HepG2 (cell line): ENCODE measurements around the gene MSMB. TPM values are rescaled to one million over a fixed set of nuclear protein-coding genes. Genes with fewer than 3 reads are reported as not detected.

Experiments
- ATAC-seq: fragments of 200-7000 bp; cut with Tn5 transposase; 3 replicates; pipeline ENCODE4 v1.9.1; 2020; ENCODE audit warnings: mild to moderate bottlenecking, moderate library complexity
- BruUV-seq: library from RNA; stranded (reverse); fragments of 400-500 nt; replicated peaks from 2 replicates; lab custom pipeline; 2021; lab: Mats Ljungman, UMichigan
- CTCF ChIA-PET: fragments of 300-600 bp; formaldehyde crosslinking; extraction: SDS; loops from one replicate; lab custom pipeline; 2021; ENCODE audit warnings: low total read pairs, inconsistent platforms, low intra/inter-chr PET ratio; lab: Yijun Ruan, JAX
- POLR2A ChIA-PET: fragments of 350-600 bp; sonication (Branson Sonifier 250); formaldehyde crosslinking; loops from one replicate; lab custom pipeline; 2020; ENCODE audit warnings: antibody characterized with exemption, inconsistent platforms; lab: Yijun Ruan, JAX
- DNase-seq: peaks from one replicate; pipeline ENCODE4 v3.0.0-alpha.2; 2015; ENCODE audit warnings: low spot score
- FAIRE-seq: peaks from 3 replicates; lab custom pipeline; 2011; peaks lifted over from hg19 to GRCh38; lab: Jason Lieb, UNC
- H2AFZ ChIP-seq: one replicate; pipeline ENCODE4 v1.6.1; 2011; ENCODE audit warnings: low read length, inconsistent platforms
- H3K27ac ChIP-seq: fragments of 300-600 bp; 3 replicates; pipeline ENCODE4 v1.8.0; 2011; ENCODE audit warnings: mixed run types, mild to moderate bottlenecking, mixed read lengths, low read length, inconsistent platforms; ENCODE audit not compliant: insufficient read depth; ENCODE audit errors: extremely low read length
- H3K27me3 ChIP-seq, 2 experiments: fragments of 200-600 bp in 1 of 2; 2 replicates in 1 of 2; 3 replicates in 1 of 2; pipeline versions ENCODE4 v1.6.0 to v1.8.0; 2011; ENCODE audit warnings: low read length in 2 of 2, mild to moderate bottlenecking in 2 of 2, moderate library complexity in 2 of 2, inconsistent platforms in 1 of 2; ENCODE audit not compliant: insufficient read depth in 2 of 2, control insufficient read depth in 1 of 2
- H3K36me3 ChIP-seq, 2 experiments: fragments of 200-600 bp in 1 of 2; replicated peaks in 1 of 2; 2 replicates in 1 of 2; 3 replicates in 1 of 2; pipeline versions ENCODE4 v1.5.1 to v1.8.0; 2011; ENCODE audit warnings: low read length in 2 of 2, inconsistent platforms in 1 of 2; ENCODE audit not compliant: insufficient read depth in 2 of 2, control insufficient read depth in 1 of 2
- H3K4me1 ChIP-seq: 2 replicates; pipeline ENCODE4 v1.5.1; 2012; ENCODE audit warnings: low read length, inconsistent platforms; ENCODE audit not compliant: insufficient read depth
- H3K4me2 ChIP-seq: 2 replicates; pipeline ENCODE4 v1.6.0; 2011; ENCODE audit warnings: low read depth, low read length, inconsistent platforms
- H3K4me3 ChIP-seq, 3 experiments: fragments of 200-600 bp in 1 of 3; sonication (generic), shearing (Covaris generic) in 1 of 3; replicated peaks in 1 of 3; 2 replicates each; pipeline ENCODE4 v1.5.1; 2011 to 2016; ENCODE audit warnings: low read length in 3 of 3, inconsistent platforms in 2 of 3, low read depth in 2 of 3, mild to moderate bottlenecking in 2 of 3, control low read depth in 1 of 3, mixed read lengths in 1 of 3; ENCODE audit not compliant: insufficient read depth in 1 of 3
- H3K79me2 ChIP-seq: one replicate; pipeline ENCODE4 v1.6.1; 2011; ENCODE audit warnings: low read length, inconsistent platforms; ENCODE audit not compliant: insufficient read depth
- H3K9ac ChIP-seq: 2 replicates; pipeline ENCODE4 v1.6.0; 2011; ENCODE audit warnings: mild to moderate bottlenecking, low read depth, low read length, inconsistent platforms; ENCODE audit not compliant: insufficient read depth
- H3K9me3 ChIP-seq: 2 replicates; pipeline ENCODE4 v1.5.1; 2012; ENCODE audit warnings: mild to moderate bottlenecking, low read length
- H4K20me1 ChIP-seq: 2 replicates; pipeline ENCODE4 v1.6.0; 2011; ENCODE audit warnings: inconsistent platforms, mild to moderate bottlenecking, low read length, moderate library complexity; ENCODE audit not compliant: insufficient read depth
- BCL6 ChIP-seq: IDR thresholded peaks from 2 replicates; pipeline ENCODE4 v1.6.1; 2016; ENCODE audit warnings: missing genetic modification reagents, missing compliant biosample characterization
- CREBL2 ChIP-seq: sonication (generic); formaldehyde crosslinking; IDR thresholded peaks from 2 replicates; pipeline ENCODE4 v1.8.1; 2023; ENCODE audit warnings: missing genetic modification reagents, mild to moderate bottlenecking, borderline replicate concordance
- ETV6 ChIP-seq: sonication (generic); formaldehyde crosslinking; conservative IDR thresholded peaks from 2 replicates; pipeline ENCODE4 v1.4.0; 2020; ENCODE audit warnings: missing genetic modification reagents
- JARID2 ChIP-seq: sonication (generic); formaldehyde crosslinking; IDR thresholded peaks from 2 replicates; pipeline ENCODE4 v1.8.1; 2023; ENCODE audit warnings: missing genetic modification reagents, inconsistent platforms; ENCODE audit not compliant: insufficient replicate concordance
- MATR3 ChIP-seq: sonication (generic); formaldehyde crosslinking; IDR thresholded peaks from 2 replicates; pipeline ENCODE4 v1.4.0; 2020; ENCODE audit warnings: missing genetic modification reagents
- RAD51 ChIP-seq: fragments of 450-650 bp; IDR thresholded peaks from 2 replicates; pipeline ENCODE4 v1.6.1; 2016; ENCODE audit warnings: borderline replicate concordance
- REST ChIP-seq, 2 experiments: IDR thresholded peaks; 2 replicates each; pipeline ENCODE4 v1.6.1; 2011 to 2012; ENCODE audit warnings: low read length in 2 of 2, borderline replicate concordance in 1 of 2, low read depth in 1 of 2, mild to moderate bottlenecking in 1 of 2, moderate library complexity in 1 of 2
- RXRA ChIP-seq: sonication (generic); formaldehyde crosslinking; IDR thresholded peaks from 2 replicates; pipeline ENCODE4 v1.5.1; 2020; ENCODE audit warnings: missing genetic modification reagents
- SALL1 ChIP-seq: sonication (generic); formaldehyde crosslinking; IDR thresholded peaks from 2 replicates; pipeline ENCODE4 v1.8.0; 2022; ENCODE audit warnings: mild to moderate bottlenecking, missing genetic modification reagents
- TAF15 ChIP-seq: fragments of 200-400 bp; formaldehyde crosslinking; IDR thresholded peaks from one replicate; pipeline ENCODE4 v1.6.1; 2018; ENCODE audit warnings: mild to moderate bottlenecking, low read depth, low read length; ENCODE audit not compliant: poor library complexity, severe bottlenecking
- U2AF1 ChIP-seq: fragments of 200-400 bp; formaldehyde crosslinking; optimal IDR thresholded peaks from 2 replicates; pipeline ENCODE3; 2017; ENCODE audit warnings: mild to moderate bottlenecking, low read depth, low read length
- ZNF296 ChIP-seq: sonication (generic); formaldehyde crosslinking; conservative IDR thresholded peaks from 2 replicates; pipeline ENCODE4 v1.5.0; 2020; ENCODE audit warnings: mild to moderate bottlenecking, missing genetic modification reagents
- ZNF580 ChIP-seq: IDR thresholded peaks from 2 replicates; pipeline ENCODE4 v1.6.1; 2016; ENCODE audit warnings: low read depth, borderline replicate concordance
- ZNF660 ChIP-seq: sonication (generic); formaldehyde crosslinking; IDR thresholded peaks from 2 replicates; pipeline ENCODE4 v1.5.1; 2020; ENCODE audit warnings: mild to moderate bottlenecking, low read depth, missing genetic modification reagents, borderline replicate concordance
- ZNF703 ChIP-seq: sonication (generic); formaldehyde crosslinking; IDR thresholded peaks from 2 replicates; pipeline ENCODE4 v1.5.1; 2020; ENCODE audit warnings: missing genetic modification reagents, mild to moderate bottlenecking, moderate library complexity, borderline replicate concordance
- ZNF761 ChIP-seq: sonication (generic); formaldehyde crosslinking; conservative IDR thresholded peaks from 2 replicates; pipeline ENCODE4 v1.4.0; 2020; ENCODE audit warnings: mild to moderate bottlenecking, missing genetic modification reagents
- ZNF841 ChIP-seq: sonication (generic); formaldehyde crosslinking; IDR thresholded peaks from 2 replicates; pipeline ENCODE4 v1.8.1; 2023; ENCODE audit warnings: missing genetic modification reagents, borderline replicate concordance
- WGBS: methylation state at CpG from one replicate; pipeline ENCODE4 v1.1.6; 2017; ENCODE audit warnings: low lambda C conversion rate; 5-methylcytosine and 5-hydroxymethylcytosine counted together
- in situ Hi-C: cut with HindIII; loops from 2 replicates; pipeline ENCODE4 v1.10.0; 2017; ENCODE audit warnings: low pct_unique_long_range_greater_than_20kb; ENCODE audit not compliant: extremely low pct_ligation_motif_present
- intact Hi-C: fragments of 100-400 bp; cut with micrococcal nuclease; formaldehyde crosslinking; loops from one replicate; pipeline ENCODE4 v1.10.0; 2022; ENCODE audit not compliant: unreplicated experiment
- polyA plus RNA-seq, 8 experiments: library from polyadenylated mRNA; depleted of rRNA in 3 of 8; stranded (reverse) in 7 of 8; unstranded in 1 of 8; fragments of >200 nt; fragmentation: Illumina TruSeq in 4 of 8; extraction: Trizol in 4 of 8; gene quantifications; 2 replicates each; pipeline versions ENCODE4 v1.2.1 to v1.2.3, GENCODE V29; 2011 to 2016; ENCODE audit warnings: low read depth in 4 of 8, missing spikeins in 1 of 8, mixed read lengths in 1 of 8; ENCODE audit not compliant: insufficient read depth in 1 of 8
- total RNA-seq, 5 experiments: library from RNA; depleted of rRNA; stranded (reverse); fragments of >200 nt; fragmentation: Illumina TruSeq; extraction: Trizol; gene quantifications; 2 replicates each; pipeline ENCODE4 v1.2.3, GENCODE V29; 2016; ENCODE audit warnings: low read depth in 1 of 5

MSMB gene
- total and polyA plus RNA-seq, 2 of the 13 experiments (the other 11 are each of a cell fraction or from before 2014, with no cell fraction given): 0.84 TPM; not detected in 1

GRCh38 chr10:46080886-46081285 is 34.8 kb upstream of the MSMB start:
- Histone ChIP-seq H3K36me3 (no peaks in the 10 kb centered on the region), H3K27me3 (peaks cover 0 to 2% of the 10 kb centered on the region in 2 experiments; a peak in 1 of 5 replicates), H3K4me3 (no peak overlapping the region), H2AFZ (no peak overlapping the region), H3K9ac (no peak overlapping the region), H4K20me1 (no peaks in the 10 kb centered on the region), H3K27ac (no peak overlapping the region), H3K4me1 (peaks cover 47% of the 10 kb centered on the region), H3K79me2 (no peaks in the 10 kb centered on the region), H3K9me3 (no peaks in the 10 kb centered on the region), H3K4me2 (no peak overlapping the region)
- no peak for FAIRE-seq
- no peak for DNase-seq
- intact Hi-C loops: no loop called here
- WGBS: 44% methylated on average over 2 of the region's 2 CpGs
- ChIA-PET POLR2A (no interaction called here), CTCF (no interaction called here)
- no peak for ATAC-seq
- in situ Hi-C loops: no loop called here
- BruUV-seq: no TSS peak
- TF ChIP-seq RXRA (CRISPR knock-in tag) (no peak), ZNF761 (CRISPR knock-in tag) (no peak), ZNF296 (no peak), MATR3 (CRISPR knock-in tag) (no peak), ZNF703 (no peak), CREBL2 (CRISPR knock-in tag) (no peak), TAF15 (no peak), ZNF660 (CRISPR knock-in tag) (no peak), ZNF841 (no peak), BCL6 (no peak), ZNF580 (CRISPR knock-in tag) (no peak), SALL1 (CRISPR knock-in tag) (no peak), U2AF1 (no peak), RAD51 (no peak), REST (IDR thresholded peaks at IDR 0.05; ENCODE audit: borderline replicate concordance in 1 of 2, low read depth in 1 of 2, low read length in 2 of 2) (no peak), ETV6 (CRISPR knock-in tag) (no peak), JARID2 (CRISPR knock-in tag) (no peak)
